KMS-11 (cell line): ENCODE measurements around the gene GYG2.

Experiments used
- H2AFZ ChIP-seq: fragments of 200-600 bp; sonication (generic); 2 replicates; pipeline ENCODE4 v1.6.1; 2016; ENCODE audit warnings: antibody characterized with exemption, mixed run types, low read depth
- H3K27ac ChIP-seq: fragments of 200-600 bp; sonication (generic); 2 replicates; pipeline ENCODE4 v1.6.1; 2016; ENCODE audit warnings: mild to moderate bottlenecking, mixed run types
- H3K27me3 ChIP-seq: fragments of 200-600 bp; sonication (generic); 2 replicates; pipeline ENCODE4 v1.6.1; 2017; ENCODE audit warnings: mild to moderate bottlenecking, low read depth, mixed run types, moderate library complexity; ENCODE audit not compliant: insufficient read depth
- H3K36me3 ChIP-seq: fragments of 200-600 bp; sonication (generic); 2 replicates; pipeline ENCODE4 v1.6.1; 2017; ENCODE audit warnings: mild to moderate bottlenecking, mixed run types; ENCODE audit not compliant: insufficient read depth
- H3K4me1 ChIP-seq: fragments of 200-600 bp; sonication (generic); 2 replicates; pipeline ENCODE4 v1.6.1; 2016; ENCODE audit warnings: mild to moderate bottlenecking, low read depth, mixed run types; ENCODE audit not compliant: poor library complexity, severe bottlenecking
- H3K4me2 ChIP-seq: fragments of 200-600 bp; sonication (generic); 2 replicates; pipeline ENCODE4 v1.7.0; 2016; ENCODE audit warnings: mild to moderate bottlenecking, mixed run types
- H3K4me3 ChIP-seq: fragments of 200-600 bp; sonication (generic); IDR thresholded peaks from 2 replicates; pipeline ENCODE4 v1.6.1; 2017; ENCODE audit warnings: low read depth, low read length, mixed read lengths; ENCODE audit not compliant: insufficient read depth
- H3K79me2 ChIP-seq: fragments of 200-600 bp; sonication (generic); 2 replicates; pipeline ENCODE4 v1.6.1; 2016; ENCODE audit warnings: low read depth, mixed run types; ENCODE audit not compliant: insufficient read depth
- H3K9ac ChIP-seq: fragments of 200-600 bp; sonication (generic); 2 replicates; pipeline ENCODE4 v1.6.1; 2016; ENCODE audit warnings: mild to moderate bottlenecking, mixed run types
- H4K20me1 ChIP-seq: fragments of 200-600 bp; sonication (generic); 2 replicates; pipeline ENCODE4 v1.6.1; 2016; ENCODE audit warnings: mild to moderate bottlenecking, mixed run types; ENCODE audit not compliant: insufficient read depth
- CTCF ChIP-seq: fragments of 200-600 bp; sonication (generic); conservative IDR thresholded peaks from 2 replicates; pipeline ENCODE4 v1.6.1; 2017; ENCODE audit warnings: low read depth, mild to moderate bottlenecking, antibody characterized with exemption, low read length, moderate library complexity, mixed read lengths

GYG2 gene

GRCh38 chrX:2928191-2928582, 99.5 kb downstream of the GYG2 start:
- Histone ChIP-seq H3K4me2 (no peak overlapping the region), H3K36me3 (no peaks in the 10 kb centered on the region), H4K20me1 (no peaks in the 10 kb centered on the region), H3K79me2 (no peaks in the 10 kb centered on the region), H2AFZ (no peak overlapping the region), H3K27ac (no peak overlapping the region), H3K9ac (no peak overlapping the region), H3K27me3 (no peaks in the 10 kb centered on the region), H3K4me1 (no peaks in the 10 kb centered on the region), H3K4me3 (no peak overlapping the region)
- TF ChIP-seq CTCF: no peak

- Histone ChIP-seq H3K36me3 (no peaks in the 10 kb centered on the region), H3K4me3 (no peak within 1 kb of the TSS), H3K79me2 (no peaks in the 10 kb centered on the region), H3K4me1 (no peaks in the 10 kb centered on the region), H3K4me2 (no peak within 1 kb of the TSS), H3K27ac (no peak within 1 kb of the TSS), H2AFZ (no peak within 1 kb of the TSS), H3K9ac (no peak within 1 kb of the TSS), H3K27me3 (no peaks in the 10 kb centered on the region), H4K20me1 (no peaks in the 10 kb centered on the region)
- TF ChIP-seq CTCF: no peak
Observed at GRCh38 chrX:2928583-2929434, 100.1 kb downstream of the GYG2 start, which contains the start of gene ARSD. ARSD (minus strand) TSS chrX:2929339; CDS start chrX:2929275, 64 bp downstream.

GRCh38 chrX:2931155-2931554, 102.4 kb downstream of the GYG2 start:
- H3K4me1 ChIP-seq: no peaks in the 10 kb centered on the region
- H3K4me2 ChIP-seq: no peak overlapping the region
- no peaks in the 10 kb centered on the region for H3K27me3 ChIP-seq
- H3K4me3 ChIP-seq: no peak overlapping the region
- H3K9ac ChIP-seq: no peak overlapping the region
- no peaks in the 10 kb centered on the region for H4K20me1 ChIP-seq
- no peaks in the 10 kb centered on the region for H3K79me2 ChIP-seq
- TF ChIP-seq CTCF: no peak
- H3K27ac ChIP-seq: no peak overlapping the region
- no peaks in the 10 kb centered on the region for H3K36me3 ChIP-seq
- H2AFZ ChIP-seq: no peak overlapping the region

- TF ChIP-seq CTCF: no peak
- Histone ChIP-seq H3K27me3 (no peaks in the 10 kb centered on the region), H3K9ac (no peak overlapping the region), H3K4me2 (no peak overlapping the region), H3K4me3 (no peak overlapping the region), H3K36me3 (no peaks in the 10 kb centered on the region), H3K27ac (no peak overlapping the region), H4K20me1 (no peaks in the 10 kb centered on the region), H2AFZ (no peak overlapping the region), H3K4me1 (no peaks in the 10 kb centered on the region), H3K79me2 (no peaks in the 10 kb centered on the region)
Observed at GRCh38 chrX:2931612-2932011, 102.9 kb downstream of the GYG2 start.
